HG02938 (cell line): ENCODE data around the gene ARHGEF25.
A peak's percentile ranks its signal among the peaks of the same experiment; 100 is the strongest.
"Not testable (repeated sequence)": the region's sequence is repeated elsewhere in the genome, so short reads cannot be mapped to it uniquely, and the experiment has no call there.

ENCODE experiments used
- ATAC-seq: cut with Tn5 transposase; IDR thresholded peaks from one replicate; pipeline ENCODE4 v1.9.1; 2021; ENCODE audit warnings: mild to moderate bottlenecking, moderate library complexity; ENCODE audit not compliant: unreplicated experiment

The ARHGEF25 gene

DNA sequence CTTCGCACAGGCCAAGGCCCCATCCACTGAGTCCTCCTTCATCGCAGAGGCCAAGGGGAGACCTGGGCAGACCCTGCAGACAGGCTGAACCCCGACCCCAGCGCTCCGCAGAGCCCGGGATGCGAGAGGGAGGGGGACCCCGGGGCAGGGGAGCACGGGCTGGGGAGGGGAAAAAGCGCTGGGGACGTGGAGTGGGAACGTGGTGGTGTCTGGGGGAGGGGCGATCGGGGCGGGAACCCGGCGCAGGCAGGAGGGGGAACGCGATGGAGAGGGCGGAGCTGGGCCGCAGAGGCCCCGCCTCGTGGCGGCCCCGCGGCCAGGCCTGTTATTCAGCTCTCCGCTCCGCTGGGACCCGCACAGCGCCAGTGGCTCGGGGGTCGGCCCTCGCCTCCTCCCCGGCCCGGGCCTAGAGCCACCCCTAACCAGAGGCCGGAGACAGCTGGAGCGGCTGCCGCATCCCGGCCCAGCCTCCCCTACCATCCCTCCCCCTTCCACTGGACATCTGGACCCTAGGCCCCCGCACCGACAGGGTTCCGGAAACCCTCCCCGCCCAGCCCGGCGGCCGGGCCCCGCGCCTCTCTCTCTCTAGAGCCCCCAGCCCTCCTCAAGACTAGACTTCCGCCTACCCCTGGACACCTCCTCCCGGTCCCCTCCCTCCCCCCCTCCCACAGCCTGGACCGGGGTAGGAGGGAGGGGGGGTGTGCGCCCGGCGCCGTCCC lies at the start of gene ARHGEF25:
Gene ARHGEF25, plus strand, starts transcription at position 328 of the 719 bp plus-strand sequence. CDS start 460 bp downstream, outside the sequence.
- no peak for ATAC-seq

- ATAC-seq = no peak
These were observed 47.9 kb upstream of the ARHGEF25 start for GRCh38 chr12:57563358-57563757.

DNA sequence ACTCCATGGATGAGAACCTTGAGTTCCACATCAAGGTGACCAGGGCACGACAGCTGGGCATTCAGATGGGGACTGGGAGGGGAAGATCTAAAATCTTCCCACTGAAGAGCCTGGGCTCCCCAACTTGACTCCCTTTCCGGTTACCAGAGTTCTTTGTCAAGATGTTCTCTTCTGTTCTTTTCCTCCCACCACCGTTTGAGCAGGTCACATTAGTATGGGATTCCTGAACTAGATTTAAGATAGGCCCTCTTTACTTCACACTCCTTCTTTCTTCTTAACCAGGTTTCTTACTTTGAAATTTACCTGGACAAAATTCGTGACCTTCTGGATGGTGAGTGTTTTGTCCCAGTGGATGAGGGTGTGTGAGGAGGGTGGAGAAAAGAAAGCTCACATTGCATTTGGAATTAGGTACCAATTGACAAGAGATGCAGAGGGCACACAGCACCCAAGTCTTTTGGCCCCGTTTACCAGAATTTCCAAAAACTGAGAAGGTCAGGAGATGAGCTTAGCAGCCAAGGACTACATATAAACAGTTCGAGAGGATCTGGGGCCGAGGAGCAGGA lies 47.0 kb upstream of the ARHGEF25 start:
- no peak for ATAC-seq

GRCh38 chr12:57568838-57569237 lies 42.4 kb upstream of the ARHGEF25 start:
- no peak for ATAC-seq

GRCh38 chr12:57569858-57570257 lies 41.4 kb upstream of the ARHGEF25 start:
- no peak for ATAC-seq

DNA sequence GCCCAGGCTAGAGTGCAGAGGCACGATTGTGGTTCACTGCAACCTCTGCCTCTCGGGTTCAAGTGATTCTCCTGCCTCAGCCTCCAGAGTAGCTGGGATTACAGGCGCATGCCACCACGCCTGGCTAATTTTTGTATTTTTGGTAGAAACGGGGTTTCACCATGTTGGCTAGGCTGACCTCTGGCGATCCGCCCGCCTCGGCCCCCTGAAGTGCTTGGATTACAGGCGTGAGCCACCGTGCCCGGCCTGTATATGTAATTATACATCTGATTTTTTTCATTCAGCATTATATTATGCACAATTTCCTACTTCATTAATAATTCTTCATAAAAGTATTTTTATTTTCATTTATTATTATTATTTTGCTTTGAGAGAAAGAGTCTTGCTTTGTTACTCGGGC lies 40.8 kb upstream of the ARHGEF25 start:
- not testable (repeated sequence) for ATAC-seq

DNA sequence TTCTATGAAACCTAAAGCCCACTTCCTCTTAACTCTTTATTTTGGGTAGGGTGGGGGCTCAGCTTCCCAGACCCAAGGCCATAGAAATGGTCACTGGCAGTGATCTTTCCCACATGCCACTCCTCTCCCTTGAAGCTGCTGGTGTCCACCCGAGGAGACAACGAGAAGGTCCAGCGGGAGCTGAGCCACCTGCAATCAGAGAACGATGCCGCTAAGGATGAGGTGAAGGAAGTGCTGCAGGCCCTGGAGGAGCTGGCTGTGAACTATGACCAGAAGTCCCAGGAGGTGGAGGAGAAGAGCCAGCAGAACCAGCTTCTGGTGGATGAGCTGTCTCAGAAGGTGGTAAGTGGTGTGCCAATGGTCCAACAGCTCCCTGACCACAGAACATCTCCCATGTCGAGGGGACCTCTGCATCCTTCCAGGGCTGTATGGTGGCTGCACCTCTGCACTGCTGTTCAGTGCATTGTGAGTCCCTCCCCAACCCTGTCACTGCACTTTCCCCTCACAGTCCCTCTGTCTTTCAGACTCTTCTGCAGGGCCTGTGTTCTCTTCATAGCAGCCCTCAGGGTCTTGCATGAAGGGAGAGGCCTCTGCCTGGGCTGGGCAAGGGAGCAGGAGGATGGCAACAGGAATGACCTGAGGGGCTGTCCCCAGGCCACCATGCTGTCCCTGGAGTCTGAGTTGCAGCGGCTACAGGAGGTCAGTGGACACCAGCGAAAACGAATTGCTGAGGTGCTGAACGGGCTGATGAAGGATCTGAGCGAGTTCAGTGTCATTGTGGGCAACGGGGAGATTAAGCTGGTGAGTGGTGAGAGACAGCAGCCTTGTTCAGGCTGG lies 39.1 kb upstream of the ARHGEF25 start:
- ATAC-seq = no peak

DNA sequence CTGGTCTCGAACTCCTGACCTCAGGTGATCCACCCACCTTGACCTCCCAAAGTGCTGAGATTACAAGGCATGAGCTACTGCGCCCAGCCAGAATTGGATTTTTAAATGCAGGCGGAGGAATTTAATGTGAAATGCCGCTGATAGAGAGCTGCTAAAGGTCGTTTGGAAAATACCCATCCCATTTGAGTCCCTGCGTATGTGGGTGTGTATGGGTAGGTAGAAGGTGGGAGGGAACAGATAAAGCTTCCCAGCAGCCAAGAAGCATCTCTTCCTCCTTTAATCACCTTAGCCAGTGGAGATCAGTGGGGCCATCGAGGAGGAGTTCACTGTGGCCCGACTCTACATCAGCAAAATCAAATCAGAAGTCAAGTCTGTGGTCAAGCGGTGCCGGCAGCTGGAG lies 36.4 kb upstream of the ARHGEF25 start:
- no peak for ATAC-seq

DNA sequence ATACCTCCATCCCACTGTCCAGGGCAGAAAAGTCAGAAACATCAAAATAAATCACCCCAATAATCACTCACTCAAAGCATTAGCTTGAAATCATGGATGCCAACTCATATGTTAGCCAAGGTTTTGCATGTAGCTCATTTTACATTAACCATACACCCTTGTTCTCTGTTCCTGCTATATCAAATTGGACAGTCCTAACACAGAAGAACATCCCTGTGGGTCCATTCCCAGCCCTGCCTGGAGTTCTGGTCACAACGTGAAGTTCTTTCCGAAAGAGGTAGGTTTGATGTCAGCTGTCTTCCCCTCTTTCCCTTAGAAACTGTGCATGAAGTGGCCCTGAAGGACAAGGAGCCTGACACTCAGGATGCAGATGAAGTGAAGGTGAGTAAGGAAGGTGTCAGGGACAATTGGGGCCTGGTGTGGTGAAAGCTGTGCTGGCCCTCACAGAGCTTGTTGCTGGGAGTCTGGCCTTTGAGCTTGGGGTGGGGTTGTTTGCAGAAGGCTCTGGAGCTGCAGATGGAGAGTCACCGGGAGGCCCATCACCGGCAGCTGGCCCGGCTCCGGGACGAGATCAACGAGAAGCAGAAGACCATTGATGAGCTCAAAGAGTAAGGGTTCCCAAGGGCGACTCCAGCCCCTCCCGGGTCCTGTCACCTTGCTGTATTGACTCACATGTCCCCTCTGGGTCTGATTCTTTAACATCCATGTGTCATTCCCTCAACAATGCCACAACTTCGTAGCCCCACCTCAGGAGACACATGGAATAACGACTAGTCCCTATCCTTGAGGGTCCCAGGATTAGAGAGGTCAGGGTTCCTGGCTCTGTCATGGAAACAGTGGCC lies 35.2 kb upstream of the ARHGEF25 start:
- no peak for ATAC-seq

DNA sequence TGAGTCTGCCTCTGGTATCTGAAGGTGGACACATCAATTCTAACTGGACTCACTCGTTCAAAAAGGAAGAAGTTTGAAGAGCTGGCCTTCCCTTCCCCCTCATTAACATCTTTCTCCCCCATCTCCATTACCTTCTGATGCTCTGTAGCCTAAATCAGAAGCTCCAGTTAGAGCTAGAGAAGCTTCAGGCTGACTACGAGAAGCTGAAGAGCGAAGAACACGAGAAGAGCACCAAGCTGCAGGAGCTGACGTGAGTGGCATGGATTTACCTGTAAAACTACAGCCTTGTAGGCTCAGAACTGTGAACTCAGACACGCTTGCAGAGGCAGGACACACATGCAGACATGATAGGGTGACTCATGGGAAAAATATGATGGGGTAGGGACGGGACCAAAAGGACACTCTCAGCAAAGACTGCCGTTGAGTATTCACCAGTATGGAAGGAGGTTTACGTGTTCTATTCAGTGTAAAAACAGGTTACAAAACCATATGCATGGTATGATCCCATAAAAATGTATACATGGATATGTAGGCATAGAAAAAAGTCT lies 34.5 kb upstream of the ARHGEF25 start:
- ATAC-seq = no peak

DNA sequence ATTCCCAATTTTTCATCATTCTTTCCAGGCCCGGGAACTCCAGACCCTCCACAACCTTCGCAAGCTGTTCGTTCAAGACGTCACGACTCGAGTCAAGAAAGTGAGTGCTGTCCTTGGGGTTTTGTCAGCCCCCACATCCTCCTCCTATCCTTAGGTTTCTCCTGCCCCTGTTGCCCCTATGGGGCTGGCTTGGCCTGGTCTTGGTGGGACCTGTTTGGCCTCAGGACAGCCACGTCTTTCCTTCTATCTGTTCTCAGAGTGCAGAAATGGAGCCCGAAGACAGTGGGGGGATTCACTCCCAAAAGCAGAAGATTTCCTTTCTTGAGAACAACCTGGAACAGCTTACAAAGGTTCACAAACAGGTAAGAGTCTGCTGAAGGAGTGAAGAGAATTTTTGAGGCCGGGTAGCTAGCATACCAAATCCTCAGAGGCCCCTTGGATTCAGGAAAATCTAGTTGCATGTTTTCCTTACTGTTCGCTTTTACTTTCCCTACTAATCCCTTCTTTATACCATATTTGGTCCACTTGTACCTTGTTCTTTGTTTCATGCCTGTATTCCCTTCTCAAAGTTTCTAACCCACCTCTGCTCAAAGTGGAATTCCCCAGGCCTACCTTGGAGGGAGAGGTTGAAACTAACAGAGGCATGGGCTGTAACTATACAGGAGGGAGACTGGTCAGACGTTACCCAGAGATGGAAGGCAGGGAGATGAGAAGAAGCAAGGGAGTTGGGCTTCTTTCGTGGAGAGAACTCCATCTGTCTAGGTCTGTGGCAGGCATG lies 33.1 kb upstream of the ARHGEF25 start:
- no peak for ATAC-seq

DNA sequence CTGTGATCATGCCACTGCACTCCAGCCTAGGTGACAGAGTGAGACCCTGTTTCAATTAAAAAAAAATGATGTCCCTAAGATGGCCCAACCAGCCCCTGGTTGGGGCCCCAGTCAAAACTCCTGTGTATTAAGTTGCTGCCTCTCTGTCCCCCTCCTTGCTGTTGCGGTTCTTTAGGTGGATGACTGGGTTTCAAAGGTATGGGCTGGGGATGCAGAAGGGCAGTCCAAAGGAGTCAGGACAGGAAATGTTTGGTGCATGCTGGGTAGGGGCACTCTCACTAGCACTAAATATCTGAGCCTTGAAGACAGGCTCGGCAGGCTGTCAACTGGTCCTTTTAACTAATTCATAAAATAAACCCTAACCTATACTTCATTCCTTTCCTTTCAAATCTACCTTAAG lies 32.2 kb upstream of the ARHGEF25 start:
- ATAC-seq = no peak

GRCh38 chr12:57579677-57580465 lies 31.4 kb upstream of the ARHGEF25 start:
- no peak for ATAC-seq

DNA sequence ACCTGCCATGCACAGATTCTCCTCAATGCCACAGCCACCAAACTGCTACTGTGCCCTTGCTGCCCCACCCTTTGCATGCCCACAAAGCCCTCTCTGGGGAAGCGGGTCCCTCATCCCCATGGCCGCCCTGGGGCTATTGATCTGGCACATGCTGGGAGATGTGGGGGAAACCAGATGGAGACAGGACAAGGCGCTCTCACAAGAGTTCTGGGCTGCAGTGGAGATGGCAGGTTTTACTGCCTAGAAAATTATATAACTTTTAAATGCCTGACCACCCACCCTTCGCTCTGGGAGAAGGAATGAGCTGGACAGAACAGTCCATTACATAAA lies 30.8 kb upstream of the ARHGEF25 start:
- no peak for ATAC-seq

DNA sequence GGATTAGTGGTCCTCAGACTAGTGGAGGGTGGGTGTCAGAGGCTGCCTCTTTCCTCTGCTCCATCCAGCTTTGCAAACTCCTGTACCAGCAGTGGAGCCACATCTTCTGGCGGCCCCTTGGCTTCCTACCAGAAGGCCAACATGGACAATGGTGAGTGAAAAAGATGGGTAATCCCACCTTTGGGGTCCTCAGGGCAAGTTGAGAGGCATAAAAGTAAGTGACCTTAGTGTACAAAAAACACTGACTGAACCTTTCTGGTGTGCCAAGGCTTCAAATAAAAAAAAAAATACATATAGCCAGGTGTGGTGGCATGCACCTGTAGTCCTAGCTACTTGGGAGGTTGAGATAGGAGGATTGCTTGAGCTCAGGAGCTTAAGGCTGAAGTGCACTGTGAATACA lies 29.4 kb upstream of the ARHGEF25 start:
- no peak for ATAC-seq

DNA sequence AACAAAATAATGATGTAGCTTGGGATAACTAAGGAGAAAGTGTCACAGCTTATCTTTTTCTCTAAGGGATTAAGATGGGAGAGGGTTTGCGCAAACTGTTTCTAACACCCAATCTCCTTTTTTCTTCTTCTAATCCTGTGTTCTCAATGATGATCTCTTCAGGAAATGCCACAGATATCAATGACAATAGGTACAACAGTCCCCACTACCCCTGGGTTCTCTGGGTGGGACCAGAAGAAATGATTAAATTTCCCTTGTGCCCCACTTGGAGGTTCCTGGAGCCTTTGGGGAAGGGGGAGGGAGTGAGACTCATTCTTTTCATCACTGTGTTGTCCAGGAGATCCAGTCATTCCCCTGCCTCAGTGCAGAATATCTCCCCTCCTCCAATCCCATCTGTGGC lies 28.8 kb upstream of the ARHGEF25 start:
- no peak for ATAC-seq

GRCh38 chr12:57583008-57583831 lies 28.0 kb upstream of the ARHGEF25 start:
- ATAC-seq = peak; percentile 95

- no peak for ATAC-seq
These were observed 27.2 kb upstream of the ARHGEF25 start for GRCh38 chr12:57584050-57584449.
